Effector memory CD8-positive, alpha-beta T cell (primary cell): ENCODE data around the gene HIVEP3.

Experiments used
- ATAC-seq: fragments of 150-1000 bp; cut with Tn5 transposase; replicated peaks from 2 replicates; pipeline ENCODE4 v1.10.0; 2021; ENCODE audit warnings: mild to moderate bottlenecking, moderate library complexity
- DNase-seq, 3 experiments: peaks; one replicate each; pipeline ENCODE4 v3.0.0; 2021
- H3K27ac Mint-ChIP-seq, 2 donors: one replicate each; pipeline ENCODE4 v1.8.0; 2022; ENCODE audit warnings: mild to moderate bottlenecking in 2 of 2, mixed read lengths in 2 of 2, moderate library complexity in 2 of 2
- H3K27me3 Mint-ChIP-seq, 2 donors: one replicate each; pipeline ENCODE4 v1.8.0; 2022; ENCODE audit warnings: mixed read lengths in 2 of 2
- H3K36me3 Mint-ChIP-seq: one replicate; pipeline ENCODE4 v1.8.0; 2022; ENCODE audit warnings: mild to moderate bottlenecking, moderate library complexity, mixed read lengths; ENCODE audit not compliant: insufficient read depth
- H3K4me1 Mint-ChIP-seq, 2 donors: one replicate each; pipeline ENCODE4 v1.8.0; 2022; ENCODE audit warnings: low read depth in 2 of 2, mixed read lengths in 2 of 2
- H3K4me3 Mint-ChIP-seq, 2 donors: one replicate each; pipeline ENCODE4 v1.8.0; 2022; ENCODE audit warnings: mild to moderate bottlenecking in 2 of 2, mixed read lengths in 2 of 2, moderate library complexity in 2 of 2
- H3K9me3 Mint-ChIP-seq, 2 donors: one replicate each; pipeline ENCODE4 v1.8.0; 2022; ENCODE audit warnings: mixed read lengths in 2 of 2

HIVEP3 gene

DNA sequence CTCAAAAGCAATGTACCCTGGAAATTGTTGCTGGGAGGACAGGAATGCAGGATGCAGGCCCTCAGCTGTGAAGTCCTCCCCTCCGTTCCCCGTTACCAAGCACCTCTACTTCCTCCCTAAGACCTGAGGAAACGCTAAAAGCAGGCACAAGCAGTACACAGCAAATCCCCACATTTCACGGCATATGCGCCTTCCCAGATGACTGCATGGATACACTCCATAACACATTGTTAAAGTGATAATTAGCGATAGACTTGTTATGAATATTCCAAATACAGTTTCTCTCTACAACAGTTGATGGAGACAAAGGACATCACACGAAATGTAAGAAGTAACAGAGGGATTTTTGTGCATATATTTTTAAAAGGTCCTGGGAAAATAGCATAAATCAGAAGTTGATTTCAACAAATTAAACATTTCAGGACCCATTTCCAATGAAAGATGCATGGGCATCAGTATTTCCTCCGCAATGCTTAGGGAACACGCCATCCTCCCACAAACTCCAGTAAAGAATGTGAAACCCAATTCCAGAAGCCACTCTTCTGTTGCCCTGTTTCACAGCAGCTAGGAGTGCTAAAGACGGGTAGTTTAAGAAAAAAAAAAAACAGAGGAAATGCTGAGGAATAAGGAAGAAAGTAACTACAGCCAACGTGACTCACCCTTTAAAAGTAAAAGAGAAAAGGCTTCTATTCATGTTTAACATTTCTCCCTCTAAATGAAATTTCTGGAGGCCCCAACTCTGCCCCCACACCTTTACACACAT, 75.5 kb downstream of the HIVEP3 start:
- H3K4me1 Mint-ChIP-seq = peaks cover 13 to 16% of the 10 kb centered on the region in 2 donors
- no peak overlapping the region for H3K4me3 Mint-ChIP-seq
- no peaks in the 10 kb centered on the region for H3K9me3 Mint-ChIP-seq
- DNase-seq (no peak), ATAC-seq (no peak)
- H3K27ac Mint-ChIP-seq = peak overlapping the region in 1 of 2 donors; percentile 47
- H3K27me3 Mint-ChIP-seq = no peaks in the 10 kb centered on the region
- peaks cover 4% of the 10 kb centered on the region for H3K36me3 Mint-ChIP-seq

DNA sequence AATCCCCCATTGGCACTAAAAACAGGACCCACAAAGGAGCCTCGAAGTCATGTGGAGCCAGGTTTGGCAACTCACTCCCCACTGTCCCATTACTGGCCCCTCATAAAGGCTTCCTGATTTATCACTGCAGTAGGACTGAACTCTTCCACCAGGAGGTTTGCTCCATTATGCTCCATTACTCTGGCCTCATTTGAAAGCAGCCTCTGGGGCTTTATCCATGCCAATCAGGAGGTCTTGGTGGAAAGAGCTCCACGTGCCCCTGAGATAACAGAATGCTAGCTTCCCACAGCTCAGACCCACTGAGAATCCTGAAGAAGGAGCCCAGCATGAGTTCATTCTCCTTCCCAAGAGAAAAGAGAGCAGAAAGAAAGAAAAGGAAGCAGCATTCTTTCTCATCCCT, 76.4 kb downstream of the HIVEP3 start:
- H3K27me3 Mint-ChIP-seq = no peaks in the 10 kb centered on the region
- H3K4me1 Mint-ChIP-seq = peaks cover 12 to 14% of the 10 kb centered on the region in 2 donors
- no peak overlapping the region for H3K27ac Mint-ChIP-seq
- ATAC-seq (no peak), DNase-seq (no peak)
- peaks cover 4% of the 10 kb centered on the region for H3K36me3 Mint-ChIP-seq
- no peaks in the 10 kb centered on the region for H3K9me3 Mint-ChIP-seq
- H3K4me3 Mint-ChIP-seq = no peak overlapping the region

DNA sequence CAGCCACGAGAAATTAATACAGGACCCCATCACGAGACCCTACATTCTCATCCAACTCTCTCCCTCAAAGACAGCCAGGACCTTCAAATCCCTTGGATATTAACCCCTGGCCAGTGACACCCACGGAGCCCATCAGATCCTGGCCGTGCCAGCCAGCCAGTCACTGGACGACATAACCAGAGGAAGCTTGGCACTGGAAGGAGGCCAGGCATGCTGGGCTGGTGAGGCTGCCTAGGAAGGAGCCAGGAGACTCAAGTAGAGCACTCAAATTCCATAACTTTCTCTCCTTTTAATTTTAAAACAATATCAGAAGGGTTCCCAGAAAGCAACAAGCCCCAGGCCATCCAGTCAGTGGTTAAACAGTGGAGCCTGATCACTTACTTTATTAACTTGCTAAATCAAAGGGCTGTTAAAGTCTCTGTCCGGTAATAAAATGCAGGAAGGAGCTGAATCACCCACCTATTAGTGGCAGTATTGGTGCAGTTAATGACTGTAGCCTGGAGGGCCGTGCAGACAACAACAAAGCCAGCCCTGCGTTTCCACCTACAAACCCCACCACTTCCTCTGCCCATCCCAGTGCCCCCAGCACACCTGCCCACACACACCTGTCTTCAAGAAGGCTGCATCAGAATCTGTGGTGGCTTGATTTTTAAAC, 78.0 kb downstream of the HIVEP3 start:
- DNase-seq (no peak), ATAC-seq (no peak)
- Mint-ChIP-seq H3K4me1 (peaks cover 10 to 14% of the 10 kb centered on the region in 2 donors), H3K36me3 (no peaks in the 10 kb centered on the region), H3K27ac (peak overlapping the region in 1 of 2 donors; percentile 23), H3K27me3 (no peaks in the 10 kb centered on the region), H3K9me3 (no peaks in the 10 kb centered on the region), H3K4me3 (no peak overlapping the region)

DNA sequence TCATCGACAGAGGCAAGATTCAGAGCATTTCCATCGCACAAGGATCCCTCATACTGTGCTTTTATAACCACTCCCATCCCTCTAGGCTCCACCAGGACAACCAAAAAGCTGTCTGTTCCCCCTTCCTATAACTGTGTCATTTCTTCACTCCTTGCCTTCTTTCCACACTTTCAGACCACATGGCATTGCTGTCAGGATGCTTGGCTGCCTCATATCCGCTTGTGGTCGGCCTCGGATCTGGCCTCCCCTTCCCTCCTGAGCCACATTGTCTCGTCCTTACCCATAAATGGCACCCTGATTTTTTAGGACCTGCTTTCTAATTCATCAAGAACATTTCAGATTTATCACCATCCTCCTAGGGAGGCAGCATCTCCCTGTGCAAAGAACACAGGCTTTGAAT, 80.5 kb downstream of the HIVEP3 start:
- H3K36me3 Mint-ChIP-seq = no peaks in the 10 kb centered on the region
- no peak for ATAC-seq

DNA sequence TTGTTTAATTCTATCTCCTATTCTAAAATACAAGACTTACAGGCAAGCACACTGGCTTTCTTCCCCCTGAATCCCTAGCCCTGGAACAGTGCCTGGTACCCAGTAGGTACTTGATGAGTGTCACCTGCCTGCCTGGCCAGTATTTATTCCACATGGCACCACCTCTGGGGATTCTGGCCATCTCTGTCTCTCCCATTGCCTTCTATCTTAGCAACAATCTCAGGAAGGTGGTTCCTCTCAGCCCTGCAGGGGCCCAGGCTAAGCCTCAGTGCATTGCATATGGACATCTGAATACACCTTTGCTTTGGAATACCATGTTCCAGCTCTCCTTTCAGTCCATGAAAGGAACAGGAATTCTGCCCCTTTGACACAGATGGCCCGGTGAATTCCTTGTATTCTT, 81.0 kb downstream of the HIVEP3 start:
- Mint-ChIP-seq H3K9me3 (no peaks in the 10 kb centered on the region), H3K36me3 (no peaks in the 10 kb centered on the region), H3K27me3 (no peaks in the 10 kb centered on the region), H3K4me3 (no peak overlapping the region), H3K27ac (no peak overlapping the region), H3K4me1 (peaks cover 11 to 12% of the 10 kb centered on the region in 2 donors)
- no peak for ATAC-seq
- DNase-seq = no peak

More for the DNA sequence above, 80.5 kb downstream of the HIVEP3 start:
- Mint-ChIP-seq H3K9me3 (no peaks in the 10 kb centered on the region), H3K4me1 (peaks cover 8 to 11% of the 10 kb centered on the region in 2 donors), H3K27ac (no peak overlapping the region), H3K4me3 (no peak overlapping the region), H3K27me3 (no peaks in the 10 kb centered on the region)
- no peak for DNase-seq

DNA sequence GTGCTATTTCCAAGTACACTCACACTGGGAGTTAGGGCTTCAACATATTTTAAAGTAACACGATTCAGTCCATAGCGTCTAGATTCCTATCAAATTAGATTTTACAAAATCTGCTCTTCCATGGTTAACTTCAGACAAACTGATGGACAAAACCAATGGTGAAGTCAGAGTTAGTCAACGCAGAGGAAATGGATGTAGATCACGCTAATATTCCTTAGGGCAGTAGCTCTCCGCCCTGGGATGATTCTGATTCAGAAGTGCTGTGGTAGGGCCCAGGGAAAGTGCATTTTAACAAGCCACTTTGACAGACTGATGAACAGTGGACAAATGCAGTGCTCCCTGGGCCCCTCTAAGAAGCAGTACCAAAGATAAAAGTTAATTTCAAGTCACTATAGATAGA, 83.2 kb downstream of the HIVEP3 start:
- no peaks in the 10 kb centered on the region for H3K36me3 Mint-ChIP-seq
- H3K4me3 Mint-ChIP-seq = no peak overlapping the region
- no peak for DNase-seq
- H3K4me1 Mint-ChIP-seq = peaks cover 6 to 8% of the 10 kb centered on the region in 2 donors
- H3K9me3 Mint-ChIP-seq = no peaks in the 10 kb centered on the region
- H3K27me3 Mint-ChIP-seq = no peaks in the 10 kb centered on the region
- H3K27ac Mint-ChIP-seq = no peak overlapping the region
- ATAC-seq = no peak

DNA sequence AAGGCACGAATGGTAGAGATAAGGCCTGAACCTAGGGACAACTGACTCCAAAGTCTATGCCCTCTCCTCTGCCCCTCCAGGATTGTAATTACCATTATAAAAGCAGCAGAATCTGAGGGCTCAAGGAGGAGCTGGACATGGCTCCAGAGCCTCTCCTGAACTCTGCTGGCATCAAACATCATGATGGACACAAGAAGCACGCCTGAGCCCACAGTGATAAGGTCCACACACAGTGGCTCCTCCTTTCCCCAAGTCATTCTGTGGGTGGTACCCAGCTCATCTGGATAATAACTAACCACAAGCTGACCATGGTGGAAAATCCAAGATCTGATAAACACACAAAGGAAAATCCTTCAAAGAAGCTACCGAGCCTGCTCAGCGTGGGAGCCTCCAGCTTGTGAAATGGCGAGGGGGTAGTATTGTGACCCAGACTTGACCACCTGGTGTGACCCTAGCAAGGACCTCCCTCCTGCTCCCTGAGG, 85.2 kb downstream of the HIVEP3 start:
- H3K9me3 Mint-ChIP-seq = no peaks in the 10 kb centered on the region
- no peak for ATAC-seq
- no peaks in the 10 kb centered on the region for H3K36me3 Mint-ChIP-seq
- no peak for DNase-seq
- peaks cover 6 to 8% of the 10 kb centered on the region in 2 donors for H3K4me1 Mint-ChIP-seq
- H3K4me3 Mint-ChIP-seq = no peak overlapping the region
- no peak overlapping the region for H3K27ac Mint-ChIP-seq
- H3K27me3 Mint-ChIP-seq = no peaks in the 10 kb centered on the region

DNA sequence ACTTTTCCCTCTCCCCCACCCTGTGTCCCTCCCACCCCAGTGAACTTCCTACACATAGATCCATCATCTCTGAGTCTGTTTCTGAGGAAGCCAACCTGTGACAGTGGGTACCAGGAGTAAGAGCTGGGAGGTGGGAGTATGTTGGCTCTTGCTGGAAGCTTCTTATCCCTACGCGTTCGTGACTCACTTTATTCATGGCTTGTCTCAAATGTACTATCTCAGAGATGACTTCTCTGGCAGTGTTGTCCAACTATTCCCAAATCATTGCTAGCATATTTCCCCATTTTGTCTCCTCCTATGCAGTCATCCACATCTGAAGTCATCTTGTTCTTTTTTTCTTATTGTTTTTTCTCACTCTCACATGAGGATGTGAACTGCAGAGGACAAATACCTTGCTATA, 88.0 kb downstream of the HIVEP3 start:
- DNase-seq (no peak), ATAC-seq (no peak)
- Mint-ChIP-seq H3K27ac (no peak overlapping the region), H3K9me3 (no peaks in the 10 kb centered on the region), H3K4me3 (no peak overlapping the region), H3K27me3 (no peaks in the 10 kb centered on the region), H3K36me3 (no peaks in the 10 kb centered on the region), H3K4me1 (peaks cover 3 to 9% of the 10 kb centered on the region in 2 donors)

DNA sequence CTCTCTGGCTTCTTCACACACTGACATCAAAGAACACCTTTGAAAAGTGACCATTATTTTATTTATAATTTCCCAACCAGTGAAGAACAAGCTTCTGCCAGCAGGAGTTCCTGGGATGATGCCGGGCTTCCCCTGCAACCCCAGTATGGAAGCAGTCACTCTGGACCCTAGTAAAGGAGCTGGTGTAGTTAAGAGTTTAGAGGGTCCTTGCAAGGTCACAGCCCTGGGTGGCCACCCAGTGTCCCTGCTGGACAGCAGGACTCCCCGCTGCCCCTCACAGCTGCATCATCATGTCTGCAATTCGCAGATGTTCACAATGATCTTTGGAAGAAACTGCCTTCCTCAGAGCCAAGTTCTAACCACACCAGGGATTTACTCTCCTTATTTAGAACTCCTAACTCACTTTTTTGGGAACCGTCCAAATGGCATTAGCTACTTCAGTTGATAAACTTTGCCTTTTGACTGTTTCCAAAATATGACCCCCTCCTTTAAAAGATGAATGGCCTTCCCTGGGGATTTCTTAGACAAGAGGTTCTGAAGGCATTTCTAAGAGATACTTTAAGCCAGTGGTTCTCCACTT, 90.6 kb downstream of the HIVEP3 start:
- Mint-ChIP-seq H3K27ac (no peak overlapping the region), H3K36me3 (no peaks in the 10 kb centered on the region), H3K27me3 (no peaks in the 10 kb centered on the region), H3K4me3 (no peak overlapping the region), H3K4me1 (peaks cover 2 to 8% of the 10 kb centered on the region in 2 donors), H3K9me3 (no peaks in the 10 kb centered on the region)
- ATAC-seq = no peak
- DNase-seq = no peak

DNA sequence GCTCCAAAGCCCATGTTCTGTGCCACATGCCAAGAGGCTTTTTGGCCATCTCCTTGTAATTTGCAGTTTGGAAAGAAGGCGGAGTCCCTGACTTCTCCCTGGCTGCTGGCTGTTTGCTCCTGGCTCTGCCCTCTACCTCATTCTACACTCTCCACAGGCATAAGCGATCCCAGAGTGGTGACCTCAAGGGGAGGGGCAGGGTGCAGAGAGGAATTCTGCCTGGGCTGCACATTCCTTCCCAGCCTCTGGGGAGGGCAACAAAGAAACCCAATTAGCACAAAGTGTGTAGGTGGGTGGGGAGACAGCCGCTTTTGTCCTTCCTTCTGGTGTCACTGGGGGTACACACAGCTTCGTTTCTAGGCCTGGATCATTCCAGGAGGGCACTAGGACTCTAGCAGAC, 95.3 kb downstream of the HIVEP3 start:
- peaks cover 4 to 9% of the 10 kb centered on the region in 2 donors for H3K4me1 Mint-ChIP-seq
- no peaks in the 10 kb centered on the region for H3K9me3 Mint-ChIP-seq
- DNase-seq (no peak), ATAC-seq (no peak)
- H3K4me3 Mint-ChIP-seq = no peak overlapping the region
- H3K36me3 Mint-ChIP-seq = no peaks in the 10 kb centered on the region
- H3K27me3 Mint-ChIP-seq = no peaks in the 10 kb centered on the region
- H3K27ac Mint-ChIP-seq = no peak overlapping the region

DNA sequence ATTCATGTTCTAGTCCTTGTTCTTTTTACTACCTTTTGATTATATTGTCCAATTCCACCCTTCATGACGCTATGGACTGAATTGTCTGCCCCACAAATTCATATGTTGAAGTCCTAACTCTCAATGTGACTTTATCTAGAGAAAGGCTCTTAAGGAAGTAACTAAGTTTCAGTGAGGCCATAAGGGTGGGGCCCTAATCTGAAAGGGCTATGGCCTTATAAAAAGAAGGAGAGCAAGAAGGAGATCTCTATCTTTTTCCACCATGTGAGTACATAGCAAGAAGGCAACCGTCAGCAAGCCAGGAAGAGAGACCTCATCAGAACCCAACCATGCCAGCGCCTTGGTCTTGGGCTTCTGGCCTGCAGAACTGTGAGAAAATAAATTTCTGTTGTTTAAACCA, 95.9 kb downstream of the HIVEP3 start:
- Mint-ChIP-seq H3K36me3 (no peaks in the 10 kb centered on the region), H3K4me3 (no peak overlapping the region), H3K27ac (no peak overlapping the region), H3K4me1 (peaks cover 4 to 9% of the 10 kb centered on the region in 2 donors), H3K27me3 (no peaks in the 10 kb centered on the region), H3K9me3 (no peaks in the 10 kb centered on the region)
- DNase-seq (no peak), ATAC-seq (no peak)

DNA sequence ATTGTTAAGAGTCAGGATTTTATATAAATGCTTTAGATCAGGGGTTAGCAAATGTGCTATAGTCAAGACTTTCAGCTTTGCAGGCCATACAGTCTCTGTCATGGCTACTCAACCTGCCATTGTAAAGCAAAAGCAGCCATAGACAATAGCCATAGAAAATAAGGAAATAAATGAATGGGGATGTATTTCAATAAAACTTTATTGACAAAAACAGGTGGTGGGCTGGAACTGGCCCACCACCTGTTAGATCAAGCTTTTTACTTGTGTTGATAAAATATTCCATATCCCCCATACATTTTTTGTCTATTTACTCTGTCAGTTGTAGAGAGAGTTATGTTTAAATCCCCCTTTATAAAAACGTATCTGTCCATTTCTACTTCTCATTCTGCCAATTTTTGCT, 98.9 kb downstream of the HIVEP3 start:
- Mint-ChIP-seq H3K9me3 (no peaks in the 10 kb centered on the region), H3K4me1 (peaks cover 4 to 5% of the 10 kb centered on the region in 2 donors), H3K27me3 (no peaks in the 10 kb centered on the region), H3K36me3 (peaks cover 2% of the 10 kb centered on the region), H3K4me3 (no peak overlapping the region), H3K27ac (no peak overlapping the region)
- DNase-seq (no peak), ATAC-seq (no peak)

DNA sequence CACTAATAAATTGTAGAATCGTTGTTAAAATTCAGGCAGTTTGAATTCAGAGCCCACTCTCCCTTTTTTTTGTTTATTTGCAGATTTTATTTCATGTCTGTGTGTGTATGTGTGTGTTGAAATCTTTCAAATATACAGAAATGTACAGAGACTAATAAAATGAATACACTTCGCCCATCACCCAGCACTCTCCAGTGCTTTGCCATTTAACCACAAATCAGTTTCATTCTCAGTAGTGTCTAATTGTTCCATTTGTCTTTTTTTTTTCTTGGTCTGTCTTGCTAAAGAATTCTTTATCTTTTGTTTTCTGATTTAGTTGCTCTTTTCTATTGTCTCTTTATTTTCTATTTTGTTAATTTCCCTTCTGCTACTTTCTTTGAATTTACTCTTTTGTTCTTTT, 99.7 kb downstream of the HIVEP3 start:
- no peak for DNase-seq
- H3K4me3 Mint-ChIP-seq = no peak overlapping the region
- peaks cover 3 to 5% of the 10 kb centered on the region in 2 donors for H3K4me1 Mint-ChIP-seq
- no peaks in the 10 kb centered on the region for H3K9me3 Mint-ChIP-seq
- ATAC-seq = no peak
- H3K36me3 Mint-ChIP-seq = peaks cover 2% of the 10 kb centered on the region
- no peak overlapping the region for H3K27ac Mint-ChIP-seq
- no peaks in the 10 kb centered on the region for H3K27me3 Mint-ChIP-seq

DNA sequence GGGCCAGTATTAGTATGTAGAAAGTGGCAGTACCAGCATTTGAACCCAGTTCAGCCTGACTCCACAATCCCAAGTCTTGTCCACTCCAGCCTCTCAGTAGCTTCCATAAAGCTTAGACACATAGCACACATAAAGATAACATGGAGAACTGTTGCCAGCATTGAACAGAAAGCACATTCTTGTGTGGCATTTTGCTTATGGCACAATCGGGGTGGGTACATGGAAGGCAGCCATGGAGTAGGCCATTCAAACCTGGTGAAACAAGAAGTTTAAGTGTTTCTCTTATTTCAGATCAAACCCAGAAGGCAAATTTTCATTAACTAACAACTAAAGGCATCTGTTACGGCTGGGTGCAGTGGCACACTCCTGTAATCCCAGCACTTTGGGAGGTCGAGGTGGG, 102.7 kb downstream of the HIVEP3 start:
- no peak overlapping the region for H3K4me3 Mint-ChIP-seq
- H3K36me3 Mint-ChIP-seq = peaks cover 8% of the 10 kb centered on the region
- no peaks in the 10 kb centered on the region for H3K27me3 Mint-ChIP-seq
- H3K4me1 Mint-ChIP-seq = peaks cover 13 to 17% of the 10 kb centered on the region in 2 donors
- ATAC-seq (no peak), DNase-seq (no peak)
- no peaks in the 10 kb centered on the region for H3K9me3 Mint-ChIP-seq
- no peak overlapping the region for H3K27ac Mint-ChIP-seq
